NCI-H82 (cell line): ENCODE data around the gene PELI3.
A peak's percentile ranks its signal among the peaks of the same experiment; 100 is the strongest.

ENCODE experiments used
- DNase-seq: peaks from one replicate; lab custom pipeline; 2025; lab: John Stamatoyannopoulos, UW

PELI3 gene

DNA sequence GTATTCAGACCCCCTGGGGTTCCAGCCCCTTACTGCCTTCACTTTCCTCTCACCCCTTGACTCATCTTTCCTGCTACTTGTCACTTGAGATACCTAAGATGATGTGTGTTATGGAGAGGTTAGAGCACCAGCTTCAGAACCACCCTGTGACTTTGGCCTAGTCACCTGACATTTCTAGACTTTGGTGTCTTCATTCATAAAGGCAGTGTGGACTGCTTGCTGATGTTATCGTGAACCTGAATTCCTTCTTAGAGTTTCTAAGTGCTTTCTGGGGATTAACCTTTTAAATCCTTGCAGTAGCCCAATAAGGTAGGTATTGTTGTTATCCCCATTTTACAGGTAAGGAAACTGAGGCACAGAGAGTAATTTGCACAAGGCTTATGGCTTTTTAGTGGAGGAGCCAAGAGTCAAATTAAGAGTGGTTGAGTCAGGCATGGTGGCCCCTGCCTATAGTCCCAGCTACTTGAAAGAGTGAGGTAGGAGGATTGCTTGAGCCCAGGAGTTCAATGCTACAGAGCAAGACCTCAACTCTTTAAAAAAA is 38.6 kb downstream of the PELI3 start:
- no peak for DNase-seq

- DNase-seq, result no peak
Observed at GRCh38 chr11:66509131-66509561, 42.4 kb downstream of the PELI3 start.

GRCh38 chr11:66510271-66510989 is 43.7 kb downstream of the PELI3 start, which contains the start of gene BBS1:
Gene BBS1 (plus strand): TSS chr11:66510635. CDS start chr11:66510660, 25 bp downstream.
- DNase-seq, result peak; percentile 84

DNA sequence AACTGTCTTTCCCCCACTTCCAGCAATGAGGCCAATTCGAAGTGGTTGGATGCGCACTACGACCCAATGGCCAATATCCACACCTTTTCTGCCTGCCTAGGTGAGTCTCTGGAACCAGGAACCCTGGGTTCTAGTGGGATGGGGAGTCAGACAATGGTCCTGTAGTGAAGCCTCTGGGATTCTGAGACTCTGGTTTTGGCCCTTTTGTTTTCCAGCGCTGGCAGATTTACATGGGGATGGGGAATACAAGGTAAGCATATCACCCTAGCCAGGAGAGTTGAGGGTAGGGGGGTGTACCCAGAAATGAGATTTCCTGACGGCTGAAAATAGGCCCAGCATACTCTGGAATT is 44.3 kb downstream of the PELI3 start:
- DNase-seq, result no peak

DNA sequence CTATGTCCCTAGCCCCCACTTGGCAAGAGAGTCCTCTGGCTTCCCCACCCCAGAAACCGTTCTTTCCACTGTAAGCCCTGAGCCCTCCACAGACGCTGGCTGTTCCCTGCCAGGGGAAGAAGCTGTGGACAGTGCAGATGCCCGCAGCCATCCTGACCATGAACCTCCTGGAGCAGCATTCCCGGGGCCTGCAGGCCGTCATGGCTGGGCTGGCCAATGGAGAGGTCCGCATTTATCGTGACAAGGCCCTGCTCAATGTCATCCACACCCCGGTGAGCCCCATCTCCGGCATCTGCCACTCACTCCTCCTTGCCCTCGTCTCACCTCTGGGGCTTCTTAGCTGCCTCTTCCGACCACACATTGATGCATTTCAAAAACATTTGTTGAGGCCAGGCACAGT is 56.9 kb downstream of the PELI3 start:
- no peak for DNase-seq

DNA sequence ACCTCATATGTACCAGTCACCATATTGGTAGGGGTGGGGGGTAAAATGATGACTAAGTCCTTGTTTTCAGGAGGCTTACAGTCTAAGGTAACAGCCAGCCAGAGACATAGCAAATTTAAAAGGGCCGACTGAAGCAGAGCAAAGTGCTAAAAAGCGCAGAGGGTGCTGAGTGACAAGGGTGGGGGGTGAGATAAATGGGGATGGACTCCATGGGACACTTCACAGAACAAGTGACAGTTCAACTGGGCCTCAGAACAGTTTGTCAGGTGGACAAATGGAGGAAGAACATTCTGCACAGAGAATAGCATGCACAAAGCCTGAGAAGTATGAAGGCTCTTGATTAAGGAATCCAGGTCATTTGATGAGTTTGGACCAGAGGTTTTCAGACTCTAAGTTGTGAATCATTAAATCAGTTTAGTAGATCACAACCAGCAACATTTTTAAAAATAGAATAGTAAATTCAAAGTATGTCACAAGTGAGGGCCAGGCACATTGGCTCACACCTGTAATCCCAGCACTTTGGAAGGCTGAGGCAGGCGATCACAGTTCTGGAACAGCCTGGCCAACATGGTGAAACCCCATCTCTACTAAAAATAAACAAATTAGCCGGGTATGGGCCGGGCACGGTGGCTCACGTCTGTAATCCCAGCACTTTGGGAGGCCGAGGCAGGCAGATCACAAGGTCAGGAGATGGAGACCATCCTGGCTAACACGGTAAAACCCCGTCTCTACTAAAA is 57.8 kb downstream of the PELI3 start:
- no peak for DNase-seq
